ENCODE measurements around the gene BANK1.

DNA sequence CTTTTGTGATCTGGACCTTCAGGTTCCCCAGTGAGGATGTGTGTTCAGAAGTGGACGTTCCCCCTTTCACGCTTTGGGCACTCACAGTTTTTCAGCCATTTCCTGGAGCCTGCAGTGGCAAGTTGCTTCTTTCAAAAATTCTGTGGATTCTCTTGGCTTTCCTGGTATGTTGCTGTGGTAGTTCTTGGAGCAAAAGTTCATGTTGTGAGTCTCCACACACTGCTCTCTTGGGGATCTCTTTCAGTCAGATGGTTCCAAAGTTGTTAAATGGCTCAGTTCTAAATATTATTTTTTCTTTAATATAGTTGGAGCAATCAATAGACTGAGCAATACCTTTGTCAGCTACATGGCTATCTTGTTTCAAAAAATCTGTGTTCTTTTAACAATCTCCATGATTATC lies 28.5 kb upstream of the BANK1 start:
- TF ChIP-seq SUZ12 (IDR thresholded peaks at IDR 0.05; ENCODE audit: extremely low read depth, insufficient read depth, insufficient read length) (no peak), ZNF274 (IDR thresholded peaks at IDR 0.05; ENCODE audit: low read depth, low read length) (no peak), YY1 (IDR thresholded peaks at IDR 0.05; ENCODE audit: insufficient read depth, insufficient read length) (no peak)

Data from NT2/D1 (cell line).